ENCODE measurements around the gene TCEANC. TPM values are rescaled to one million over a fixed set of nuclear protein-coding genes. Genes with fewer than 3 reads are reported as not detected.

Gene TCEANC
- total RNA-seq, 4 donors from 2014 or later: 2.7 to 5.3 (median 4.0) TPM

DNA sequence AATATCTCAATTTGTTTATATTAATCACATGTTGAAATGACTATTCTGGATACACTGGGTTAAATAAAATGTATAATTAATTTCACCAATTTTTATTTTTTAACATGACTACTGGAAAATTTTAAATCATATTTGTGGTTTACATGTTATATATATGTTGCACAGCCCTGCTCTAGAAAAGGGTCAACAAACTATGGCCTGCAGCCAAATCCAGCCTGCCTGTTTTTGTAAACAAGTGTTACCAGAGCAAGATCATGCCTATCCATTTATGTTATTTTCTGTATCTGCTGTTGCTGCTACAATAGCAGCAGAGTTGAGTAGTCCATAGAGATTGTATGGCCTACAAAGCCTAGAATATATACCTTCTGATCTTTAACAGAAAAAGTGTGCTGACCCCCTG, 1.2 kb downstream of the TCEANC start:
- TF ChIP-seq POLR2AphosphoS5 (IDR thresholded peaks at IDR 0.05) (no peak), POLR2A (IDR thresholded peaks at IDR 0.05) (no peak), EP300 (IDR thresholded peaks at IDR 0.05) (no peak), CTCF (IDR thresholded peaks at IDR 0.05) (no peak)
- Histone ChIP-seq H3K9me3 (no peaks in the 10 kb centered on the region), H3K27me3 (no peaks in the 10 kb centered on the region), H3K27ac (peak overlapping the region; percentile 81 to 94 (median 91)), H3K36me3 (no peaks in the 10 kb centered on the region), H3K4me1 (peaks cover 0 to 14% (median 0%) of the 10 kb centered on the region in 3 donors), H3K4me3 (no peak overlapping the region)
- no peak for ATAC-seq

GRCh38 chrX:13655674-13656073, 2.7 kb downstream of the TCEANC start:
- H3K27ac ChIP-seq: no peak overlapping the region

DNA sequence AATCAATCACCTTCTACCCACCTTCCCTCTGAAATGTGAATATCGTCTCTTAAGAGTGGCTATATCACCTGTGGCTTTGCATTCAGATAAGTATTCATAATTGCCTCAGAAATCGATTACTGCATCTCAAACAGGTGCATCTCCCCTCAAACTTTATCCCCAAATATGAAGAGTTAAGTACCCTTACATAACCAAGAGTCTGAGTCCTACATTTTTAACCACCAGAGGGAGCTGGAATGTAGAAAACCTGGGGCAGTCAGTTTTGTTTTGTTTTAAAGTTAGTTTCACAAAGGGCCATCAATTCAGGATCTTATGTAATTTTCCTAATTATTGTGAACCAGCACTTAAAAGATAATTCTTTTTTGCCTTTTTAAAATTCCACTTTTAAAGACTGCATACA, 5.7 kb downstream of the TCEANC start:
- Histone ChIP-seq H3K4me1 (peaks cover 0 to 7% (median 0%) of the 10 kb centered on the region in 3 donors), H3K36me3 (peaks cover 0 to 4% of the 10 kb centered on the region in 2 donors), H3K27ac (peak overlapping the region in 3 of 4 donors; percentile 30 to 53 (median 44)), H3K9me3 (no peaks in the 10 kb centered on the region), H3K27me3 (no peaks in the 10 kb centered on the region), H3K4me3 (no peak overlapping the region)
- peak; percentile 29 to 77 (median 76) for TF ChIP-seq CTCF (IDR thresholded peaks at IDR 0.05)
- no peak for TF ChIP-seq EP300 (IDR thresholded peaks at IDR 0.05)
- WGBS, 2 donors (ENCODE audit: low coverage in 1 of 2): 8 to 9% methylated on average over 2 of the region's 2 CpGs
- ATAC-seq: no peak

More at GRCh38 chrX:13655674-13656073, 2.7 kb downstream of the TCEANC start:
- Histone ChIP-seq H3K36me3 (no peaks in the 10 kb centered on the region), H3K4me1 (peaks cover 0 to 14% (median 0%) of the 10 kb centered on the region in 3 donors), H3K4me3 (no peak overlapping the region), H3K27me3 (no peaks in the 10 kb centered on the region), H3K9me3 (no peaks in the 10 kb centered on the region)
- no peak for TF ChIP-seq CTCF (IDR thresholded peaks at IDR 0.05)
- TF ChIP-seq POLR2AphosphoS5 (IDR thresholded peaks at IDR 0.05): no peak
- no peak for TF ChIP-seq EP300 (IDR thresholded peaks at IDR 0.05)
- TF ChIP-seq POLR2A (IDR thresholded peaks at IDR 0.05): no peak
- no CpG with 5 or more reads among the region's 3 CpGs for WGBS, 2 donors (ENCODE audit: low coverage in 1 of 2)
- no peak for ATAC-seq

DNA sequence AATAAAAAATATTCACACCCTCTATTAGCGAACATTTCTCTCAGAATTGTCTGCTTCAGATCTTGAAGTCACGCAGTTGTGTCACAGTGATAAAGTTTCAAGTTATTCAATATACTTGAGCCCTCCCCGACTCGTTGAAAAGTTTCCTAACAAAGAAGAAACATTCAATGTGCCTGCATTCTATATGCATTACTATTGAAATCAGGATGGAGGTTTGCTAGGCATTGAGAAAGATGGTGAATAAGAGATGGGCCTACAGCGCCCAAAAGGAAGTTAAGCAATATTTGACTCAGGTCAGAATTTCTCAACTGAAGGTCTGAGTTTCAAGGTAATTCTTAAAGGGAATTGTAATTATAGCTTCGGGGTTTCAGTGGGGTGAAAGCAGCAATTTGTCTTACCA, 6.1 kb downstream of the TCEANC start:
- peak; percentile 35 for ATAC-seq
- Histone ChIP-seq H3K9me3 (no peaks in the 10 kb centered on the region), H3K36me3 (peaks cover 0 to 4% of the 10 kb centered on the region in 2 donors), H3K4me1 (peaks cover 0 to 3% (median 0%) of the 10 kb centered on the region in 3 donors), H3K4me3 (no peak overlapping the region), H3K27me3 (no peaks in the 10 kb centered on the region), H3K27ac (peak overlapping the region in 3 of 4 donors; percentile 30 to 53 (median 44))
- TF ChIP-seq POLR2A (IDR thresholded peaks at IDR 0.05) (no peak), EP300 (IDR thresholded peaks at IDR 0.05) (no peak), CTCF (IDR thresholded peaks at IDR 0.05) (no peak)
- 27 to 29% methylated on average over 5 to 6 of the region's 6 CpGs for WGBS, 2 donors (ENCODE audit: low coverage in 1 of 2)

DNA sequence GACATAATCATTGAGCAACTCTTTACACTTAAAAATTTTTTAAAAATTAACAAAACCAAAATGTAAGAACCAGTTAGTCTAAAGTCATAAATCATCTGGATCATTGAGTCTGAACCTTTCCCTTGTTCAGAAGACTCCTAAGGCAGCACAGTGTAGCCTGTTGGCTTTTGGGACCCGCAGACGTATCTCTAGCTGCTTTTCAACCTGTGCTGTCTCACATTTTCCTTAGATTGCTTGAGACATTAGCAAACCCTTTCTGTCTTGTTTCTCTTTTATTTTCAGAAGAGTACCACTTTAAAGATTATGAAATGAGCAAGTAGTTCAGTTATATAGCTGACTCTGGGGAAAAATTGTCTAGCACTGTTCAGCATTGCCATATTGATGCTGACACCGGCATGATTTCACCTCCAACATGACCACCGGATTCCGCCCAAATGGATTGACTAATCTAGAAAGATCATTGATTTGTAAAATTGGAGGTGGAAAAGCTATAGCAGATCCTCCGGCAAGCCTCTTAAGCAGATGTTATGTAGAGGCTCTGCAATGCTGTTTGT, 8.9 kb downstream of the TCEANC start:
- H3K4me1 ChIP-seq: peaks cover 0 to 5% (median 0%) of the 10 kb centered on the region in 3 donors
- peak; percentile 16 for ATAC-seq
- H3K4me3 ChIP-seq: peak overlapping the region; percentile 30 to 34
- H3K27ac ChIP-seq: peak overlapping the region; percentile 64 to 73 (median 70)
- peaks cover 0 to 4% of the 10 kb centered on the region in 2 donors for H3K36me3 ChIP-seq
- WGBS, 2 donors (ENCODE audit: low coverage in 1 of 2): 45 to 56% methylated on average over 3 to 6 of the region's 6 CpGs
- H3K27me3 ChIP-seq: no peaks in the 10 kb centered on the region
- TF ChIP-seq POLR2A (IDR thresholded peaks at IDR 0.05) (no peak), CTCF (IDR thresholded peaks at IDR 0.05) (no peak), POLR2AphosphoS5 (IDR thresholded peaks at IDR 0.05) (no peak), EP300 (IDR thresholded peaks at IDR 0.05) (no peak)
- no peaks in the 10 kb centered on the region for H3K9me3 ChIP-seq

Data from gastroesophageal sphincter (tissue), 4 donors.